GM21529 (cell line): ENCODE results near the gene CCDC14.
A peak's percentile ranks its signal among the peaks of the same experiment; 100 is the strongest.
"Not testable (repeated sequence)": the region's sequence is repeated elsewhere in the genome, so short reads cannot be mapped to it uniquely, and the experiment has no call there.

Source experiments
- ATAC-seq: cut with Tn5 transposase; IDR thresholded peaks from one replicate; pipeline ENCODE4 v1.9.1; 2021; ENCODE audit not compliant: unreplicated experiment

Gene CCDC14

GRCh38 chr3:123914829-123915228, 46.2 kb downstream of the CCDC14 start:
- ATAC-seq, result no peak

GRCh38 chr3:123909785-123910184, 51.2 kb downstream of the CCDC14 start:
- ATAC-seq, result peak; percentile 75

DNA sequence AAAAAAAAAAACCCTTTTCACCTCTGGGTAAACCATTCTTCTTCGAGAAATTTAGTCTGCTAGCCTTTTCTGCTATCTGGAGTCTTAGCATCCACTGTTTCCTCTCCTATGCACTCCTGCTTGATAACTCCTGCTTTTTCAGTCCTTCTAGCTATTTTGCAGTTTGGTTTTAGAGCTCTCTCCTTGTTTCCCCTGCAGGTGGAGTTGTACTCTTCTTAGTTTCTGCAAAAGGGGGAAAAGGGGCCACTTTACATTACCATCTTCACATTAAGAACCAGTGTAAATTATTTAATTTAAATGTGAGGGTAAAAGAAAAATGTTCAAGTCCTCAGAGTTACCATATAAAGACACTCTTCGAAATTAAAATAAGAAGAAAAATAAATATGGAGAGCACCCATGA, 53.3 kb downstream of the CCDC14 start:
- ATAC-seq, result no peak

DNA sequence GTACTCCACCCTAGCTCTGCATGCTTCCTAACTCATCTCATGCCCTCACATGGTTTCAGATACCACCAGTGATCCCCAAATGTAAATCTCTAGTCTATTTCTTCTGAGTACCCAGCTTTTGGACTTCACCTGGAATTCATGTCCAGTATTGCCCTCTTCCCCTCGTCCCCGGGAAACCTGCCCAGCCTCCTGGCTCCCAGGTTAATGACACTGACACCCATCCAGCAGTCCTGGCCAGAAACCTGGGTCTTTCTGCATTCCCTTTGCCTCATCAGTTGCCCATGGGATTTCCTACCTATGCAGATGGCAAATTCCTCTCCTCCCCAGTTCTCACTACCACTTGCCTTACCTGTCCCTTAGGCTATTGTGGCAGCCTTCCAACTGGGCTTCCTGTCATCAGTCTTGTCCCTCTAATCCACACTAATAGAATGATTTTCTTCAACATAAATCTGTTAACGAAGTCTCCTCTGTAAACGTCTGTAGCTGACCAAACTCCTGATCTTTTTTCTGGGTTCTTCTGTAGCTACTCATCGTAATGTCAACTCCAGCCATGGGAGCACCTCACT, 61.6 kb downstream of the CCDC14 start:
- ATAC-seq, result no peak

- ATAC-seq, result no peak
Observed at GRCh38 chr3:123893012-123893411, 68.0 kb downstream of the CCDC14 start.

GRCh38 chr3:123892195-123892594, 68.8 kb downstream of the CCDC14 start:
- no peak for ATAC-seq

- ATAC-seq, result not testable (repeated sequence)
Observed at GRCh38 chr3:123890991-123891390, 70.0 kb downstream of the CCDC14 start.

- ATAC-seq, result not testable (repeated sequence)
Observed at GRCh38 chr3:123890162-123890561, 70.9 kb downstream of the CCDC14 start.

DNA sequence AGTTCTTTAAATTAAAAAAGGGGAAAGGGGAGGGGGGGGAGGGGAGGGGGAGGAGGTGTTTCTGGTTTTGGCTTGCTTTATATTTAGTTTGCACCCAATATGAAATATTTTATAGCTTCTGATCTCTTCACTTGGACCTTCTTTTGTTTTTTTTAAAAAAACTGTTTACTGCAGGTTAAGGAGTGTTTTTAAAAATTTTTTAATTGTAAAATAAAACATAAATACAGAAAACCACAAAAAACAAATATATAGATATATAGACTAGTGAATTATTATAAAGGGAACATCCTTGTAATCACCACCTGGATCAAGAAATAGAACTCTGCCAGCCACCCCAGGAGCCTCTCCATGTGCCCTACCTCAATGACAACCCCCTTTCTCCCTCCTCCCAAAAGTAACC, 76.0 kb downstream of the CCDC14 start:
- no peak for ATAC-seq

- ATAC-seq, result peak; percentile 87
Observed at GRCh38 chr3:123884203-123884831, 76.7 kb downstream of the CCDC14 start, which contains the start of gene MYLK. Gene MYLK, minus strand, starts transcription at chr3:123884332. Its CDS starts 90,491 bp downstream, at chr3:123793841.

GRCh38 chr3:123883701-123884202, 77.3 kb downstream of the CCDC14 start:
- peak; percentile 11 for ATAC-seq

DNA sequence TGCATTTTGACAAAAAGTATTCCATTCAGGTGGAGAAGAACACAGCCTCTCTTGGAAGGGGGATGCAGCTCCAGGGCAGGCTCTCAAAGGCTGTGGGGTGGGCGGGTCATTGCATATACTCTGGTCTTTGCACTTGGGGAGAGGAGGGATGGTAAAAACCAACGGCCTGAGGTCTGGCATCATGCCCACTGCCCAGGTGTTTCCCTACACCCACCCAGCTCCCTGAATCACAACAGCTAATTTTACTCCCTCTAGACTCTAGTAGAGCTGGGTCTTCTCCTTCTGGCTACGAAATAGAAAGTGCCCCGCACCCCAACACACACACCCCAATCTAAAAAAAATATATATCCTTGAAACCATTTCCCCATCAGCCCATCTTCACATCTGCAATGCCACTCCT, 77.9 kb downstream of the CCDC14 start:
- no peak for ATAC-seq

GRCh38 chr3:123881771-123882170, 79.3 kb downstream of the CCDC14 start:
- no peak for ATAC-seq

DNA sequence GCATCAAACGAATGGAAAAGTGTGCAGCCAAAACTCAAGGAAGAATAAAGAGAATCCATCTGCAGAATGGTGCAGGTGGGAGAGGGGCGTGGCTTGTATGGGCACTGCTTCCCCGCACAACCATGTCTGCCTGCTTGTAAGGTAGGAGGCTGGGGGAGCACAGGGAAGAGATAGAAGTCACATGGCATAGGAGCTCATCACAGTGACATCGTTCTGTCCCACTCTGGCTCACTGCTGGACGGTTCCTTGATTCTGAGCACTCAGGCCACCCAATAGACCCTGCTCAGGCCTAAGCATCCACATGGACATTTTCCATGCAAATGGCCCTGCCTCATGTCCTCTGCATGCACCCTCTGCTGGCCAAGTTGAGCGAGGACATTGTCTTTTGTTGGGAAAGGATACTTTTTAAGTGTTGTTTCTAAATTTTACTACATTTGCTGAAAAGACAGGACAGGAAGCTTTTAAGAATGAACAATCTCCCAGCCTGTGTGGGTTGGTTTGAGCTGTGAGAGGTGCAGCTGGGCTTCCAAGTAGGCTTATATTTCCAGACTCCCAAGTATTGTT, 79.9 kb downstream of the CCDC14 start:
- ATAC-seq, result no peak

DNA sequence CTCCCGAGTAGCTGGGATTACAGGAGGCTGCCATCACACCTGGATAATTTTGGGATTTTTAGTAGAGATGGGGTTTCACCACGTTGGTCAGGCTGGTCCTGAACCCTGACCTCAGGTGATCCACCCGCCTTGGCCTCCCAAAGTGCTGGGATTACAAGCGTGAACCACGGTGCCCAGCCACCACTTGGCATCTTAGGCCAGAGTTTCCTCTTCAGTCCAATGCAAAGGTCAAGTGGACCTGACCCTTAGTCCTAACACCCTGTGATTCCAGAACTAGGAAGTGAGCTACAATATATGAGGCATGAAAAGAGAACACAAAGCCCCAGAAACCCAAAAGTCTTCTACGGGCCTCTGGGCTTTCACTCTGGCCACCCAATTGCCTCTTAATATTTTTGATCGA, 82.2 kb downstream of the CCDC14 start:
- no peak for ATAC-seq

- ATAC-seq, result no peak
Observed at GRCh38 chr3:123877965-123878364, 83.1 kb downstream of the CCDC14 start.

- ATAC-seq, result no peak
Observed at GRCh38 chr3:123877466-123877865, 83.6 kb downstream of the CCDC14 start.

DNA sequence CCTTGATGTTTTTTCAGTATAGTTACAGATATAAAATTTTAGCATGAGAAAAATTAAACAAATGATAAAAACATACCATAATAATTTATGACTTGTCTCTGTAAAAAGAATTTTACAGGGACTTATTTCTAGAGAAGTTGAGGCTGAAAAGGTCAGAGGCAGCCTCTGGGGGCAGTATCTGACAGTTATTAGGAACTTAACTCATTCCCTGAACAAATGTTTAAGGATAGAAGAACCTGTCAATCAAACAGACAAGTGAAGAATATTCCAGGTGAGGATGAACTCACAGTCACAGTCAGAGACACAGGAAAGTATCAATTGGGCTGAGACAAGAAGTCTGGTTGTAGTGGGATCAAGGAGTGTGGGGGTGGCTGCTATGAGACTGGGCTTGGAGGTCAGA, 84.2 kb downstream of the CCDC14 start:
- ATAC-seq, result no peak

DNA sequence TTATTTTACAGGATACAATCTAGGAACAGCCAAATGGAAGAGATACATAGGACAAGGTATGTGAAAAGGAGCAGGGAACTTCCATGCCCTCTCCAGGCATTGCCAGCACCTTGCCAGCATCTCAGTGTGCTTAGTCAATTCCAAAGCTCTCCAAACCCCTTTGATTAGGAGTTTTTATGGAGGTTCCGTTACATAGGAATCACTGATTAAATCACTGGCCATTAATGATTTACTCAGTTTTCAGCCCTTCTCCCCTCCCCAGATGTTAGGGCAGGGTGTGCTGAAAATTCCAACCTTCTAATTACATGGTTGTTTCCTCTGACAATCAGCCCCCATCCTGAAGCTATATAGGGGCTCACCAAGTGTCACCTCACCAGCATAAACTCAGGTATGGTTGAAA, 88.4 kb downstream of the CCDC14 start:
- ATAC-seq, result no peak

DNA sequence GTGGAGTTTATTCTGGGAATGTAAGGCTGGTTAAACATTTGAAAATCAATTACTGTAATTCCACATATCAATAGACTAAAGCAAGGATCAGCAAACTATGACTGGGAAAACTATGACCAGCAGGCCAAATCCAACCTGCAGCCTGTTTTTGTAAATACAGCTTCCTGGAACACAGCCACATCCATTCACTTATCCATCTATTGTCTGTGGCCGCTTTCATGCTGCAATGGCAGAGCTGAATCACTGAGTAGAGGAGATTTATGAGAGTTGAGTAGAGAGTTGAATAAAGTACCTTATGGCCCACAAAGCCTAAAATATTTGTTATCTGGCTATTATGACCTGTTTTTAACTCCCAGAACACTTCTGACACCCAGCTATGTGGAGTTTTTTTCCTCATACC, 89.1 kb downstream of the CCDC14 start:
- ATAC-seq, result no peak

DNA sequence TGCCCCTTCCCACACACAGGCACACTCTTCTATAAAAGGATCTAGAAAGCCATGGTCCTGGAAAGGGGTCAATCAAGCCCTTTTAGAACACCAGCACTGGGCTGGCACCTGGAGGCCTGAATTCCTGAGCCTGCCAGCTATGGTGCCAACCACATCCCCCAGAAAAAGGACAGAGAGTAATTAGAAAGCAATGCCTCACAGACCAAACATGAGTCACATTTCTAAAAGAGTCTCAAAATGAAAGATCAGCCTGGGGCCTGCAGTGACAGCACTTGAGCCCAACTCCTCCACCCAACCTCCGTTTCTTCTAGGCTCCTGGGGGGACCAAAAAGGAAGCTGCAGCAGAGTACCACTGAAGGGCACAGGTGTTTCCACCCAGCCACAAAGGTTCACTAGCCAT, 91.0 kb downstream of the CCDC14 start:
- no peak for ATAC-seq

DNA sequence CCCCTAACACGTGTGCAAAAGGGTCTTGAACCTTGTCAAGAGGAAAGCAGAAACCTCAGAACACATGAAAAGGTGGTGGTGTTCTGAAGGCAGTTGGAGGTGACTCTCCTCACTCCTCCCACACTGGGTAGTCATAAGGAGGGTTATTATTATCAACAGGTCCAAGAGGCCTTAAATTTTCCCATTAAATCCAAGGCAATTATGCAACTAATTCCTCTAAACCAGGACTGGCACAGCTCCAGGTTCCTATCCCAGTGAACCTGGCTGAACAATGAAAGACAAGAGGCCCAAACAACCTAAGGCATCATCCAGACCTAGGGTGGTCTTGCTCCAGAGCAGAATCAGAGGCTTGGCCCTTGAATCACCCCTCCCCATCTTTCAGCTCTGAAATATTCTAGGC, 91.9 kb downstream of the CCDC14 start:
- no peak for ATAC-seq
